Epidermal melanocyte (primary cell): ENCODE data around the gene KRTAP10-7.
"Not testable (repeated sequence)": the region's sequence is repeated elsewhere in the genome, so short reads cannot be mapped to it uniquely, and the experiment has no call there.

Source experiments
- DNase-seq: peaks from one replicate; pipeline ENCODE4 v3.0.0; 2011; ENCODE audit warnings: low spot score; ENCODE audit not compliant: insufficient read length

Gene KRTAP10-7

GRCh38 chr21:44611551-44611950 lies 11.2 kb downstream of the KRTAP10-7 start:
- no peak for DNase-seq

- no peak for DNase-seq
Observed at GRCh38 chr21:44612029-44612486, 11.7 kb downstream of the KRTAP10-7 start, which contains the start of gene KRTAP10-8. Gene KRTAP10-8 (plus strand): TSS chr21:44612079. CDS start chr21:44612101, 22 bp downstream.

DNA sequence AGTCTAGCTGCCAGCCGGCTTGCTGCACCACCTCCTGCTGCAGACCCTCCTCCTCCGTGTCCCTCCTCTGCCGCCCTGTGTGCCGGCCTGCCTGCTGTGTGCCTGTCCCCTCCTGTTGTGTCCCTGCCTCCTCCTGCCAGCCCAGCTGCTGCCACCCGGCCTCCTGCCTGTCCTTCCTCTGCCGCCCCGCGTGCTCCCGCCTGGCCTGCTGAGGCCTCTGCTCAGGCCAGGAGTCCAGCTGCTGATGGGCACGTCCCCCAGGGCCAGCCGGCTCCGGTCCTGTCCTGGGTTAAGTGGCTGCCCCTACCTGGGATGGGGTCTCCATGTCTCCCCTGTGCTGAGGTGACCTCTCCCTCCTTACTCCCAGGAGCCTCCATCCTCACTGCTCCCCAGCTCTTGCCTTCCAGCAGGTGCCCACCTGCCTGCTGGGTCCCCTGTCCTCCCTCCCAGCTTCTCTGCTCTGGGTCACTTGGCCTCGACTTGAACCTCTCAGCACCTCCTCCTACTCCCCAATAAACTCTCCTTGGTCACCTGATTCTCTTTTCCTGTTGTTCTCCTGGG lies 12.4 kb downstream of the KRTAP10-7 start:
- no peak for DNase-seq

DNA sequence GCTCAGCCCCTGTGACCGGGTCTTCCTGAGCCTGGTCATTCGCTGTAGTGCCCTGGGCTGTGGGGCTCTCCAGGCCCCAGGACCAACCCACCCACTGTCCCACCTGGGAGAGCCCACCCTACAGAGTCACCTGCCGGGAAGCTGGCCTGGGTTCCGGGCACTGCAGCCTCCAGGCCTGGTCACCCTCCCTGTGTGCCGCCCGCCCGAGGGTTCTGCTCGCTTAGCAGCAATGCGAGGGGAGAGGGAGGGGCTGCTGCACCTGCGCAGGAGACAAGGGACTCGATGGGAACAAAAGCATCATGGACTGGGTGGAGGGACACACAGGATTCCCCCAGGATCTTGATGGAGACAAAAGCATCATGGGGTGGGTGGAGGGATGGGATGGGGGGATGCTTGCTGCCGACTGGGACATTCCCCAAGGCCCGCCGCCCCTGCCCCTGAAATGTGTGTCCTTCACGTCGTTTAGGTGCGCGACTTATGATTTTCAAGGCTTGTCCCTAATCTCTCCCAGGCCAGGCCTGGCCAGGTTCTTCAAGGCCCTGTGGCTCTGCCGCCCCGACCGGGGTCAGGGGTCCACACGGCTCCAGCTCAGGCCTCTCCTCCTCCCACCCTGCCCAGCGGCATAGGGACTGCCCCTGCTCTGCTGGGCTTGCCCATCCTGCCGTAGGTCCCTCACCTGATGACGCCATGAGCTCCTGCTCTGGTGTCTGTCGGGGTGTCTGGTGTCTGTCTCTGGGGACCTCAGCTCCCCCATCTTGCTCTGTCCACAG lies 13.2 kb downstream of the KRTAP10-7 start:
- no peak for DNase-seq

DNA sequence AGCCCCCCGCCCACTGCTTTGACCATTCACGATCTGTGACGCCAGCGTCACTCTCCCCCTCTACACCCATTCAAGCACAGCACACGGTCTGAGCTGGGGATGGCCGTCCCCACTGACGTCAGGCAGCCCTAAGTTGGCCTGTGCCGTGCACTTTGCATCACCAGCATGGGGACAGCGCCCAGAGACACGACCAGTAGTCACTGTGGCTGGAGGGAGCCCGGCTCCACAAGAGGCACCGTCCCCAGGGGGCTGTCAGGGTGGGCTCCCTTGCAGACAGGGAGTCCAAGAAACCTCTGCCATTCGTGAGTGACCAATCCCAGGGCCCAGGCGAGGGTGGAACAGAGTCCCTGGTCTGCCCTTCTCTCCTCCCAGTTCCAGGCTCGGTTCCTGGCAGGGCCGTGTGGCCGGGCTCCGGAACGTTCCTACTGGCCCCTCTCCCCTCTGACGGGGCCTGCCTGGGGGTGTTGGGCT lies 13.8 kb downstream of the KRTAP10-7 start:
- no peak for DNase-seq

GRCh38 chr21:44614961-44615391 lies 14.6 kb downstream of the KRTAP10-7 start:
- DNase-seq = no peak

DNA sequence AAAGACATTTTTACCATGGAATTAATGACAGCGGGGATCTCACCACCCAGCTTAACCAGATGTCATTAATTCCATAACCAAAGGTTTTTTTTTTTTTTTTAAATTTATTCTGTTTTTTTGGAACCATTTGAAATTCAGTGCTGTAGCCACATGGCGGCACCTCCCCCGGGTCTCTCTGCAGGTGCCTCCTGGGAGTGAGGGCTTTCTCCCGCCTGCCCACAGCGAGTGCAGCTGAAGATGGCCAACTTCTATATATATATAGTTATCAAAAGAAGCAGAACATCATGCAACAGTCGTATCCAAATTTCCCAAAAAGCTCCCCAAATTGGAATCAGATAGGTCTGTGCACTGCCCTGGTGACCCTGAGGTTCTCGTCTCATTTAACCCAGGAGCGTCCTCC lies 15.1 kb downstream of the KRTAP10-7 start:
- DNase-seq = no peak

DNA sequence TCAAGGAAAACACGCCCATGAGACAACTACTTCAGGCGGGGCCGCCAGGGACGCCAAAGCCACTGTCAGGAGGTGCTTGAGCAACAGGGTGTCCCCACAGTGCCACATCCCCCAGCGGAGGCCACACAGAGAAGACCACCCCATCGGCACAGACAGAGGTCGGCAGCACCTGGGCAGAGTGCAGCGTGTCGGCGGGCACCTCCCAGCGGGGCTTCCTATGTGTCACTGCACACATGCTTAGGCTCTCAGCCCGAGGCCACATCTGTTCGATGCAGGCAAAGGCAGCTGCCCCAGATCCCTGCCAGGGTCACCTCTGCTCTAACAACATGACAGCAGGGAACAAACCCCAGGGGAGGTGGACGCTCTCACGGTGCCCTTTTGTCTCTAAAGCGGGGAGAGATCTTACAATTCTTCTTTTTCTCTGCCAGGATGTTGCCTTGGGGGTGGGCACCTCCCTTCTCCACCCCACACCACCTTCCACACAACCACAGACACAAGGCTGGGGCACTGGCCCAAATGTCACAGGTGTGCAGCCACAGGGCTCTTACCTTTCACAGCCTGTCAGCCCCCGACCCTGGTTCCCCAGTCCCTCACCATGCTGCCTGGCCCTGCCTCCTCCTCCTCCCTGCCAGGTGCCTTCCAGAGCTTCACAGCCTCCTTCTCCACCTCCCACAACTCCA lies 15.7 kb downstream of the KRTAP10-7 start:
- no peak for DNase-seq

- DNase-seq = no peak
Observed at GRCh38 chr21:44616591-44616926, 16.2 kb downstream of the KRTAP10-7 start.

GRCh38 chr21:44617071-44617501 lies 16.7 kb downstream of the KRTAP10-7 start:
- DNase-seq = no peak

GRCh38 chr21:44618504-44618903 lies 18.1 kb downstream of the KRTAP10-7 start:
- no peak for DNase-seq

DNA sequence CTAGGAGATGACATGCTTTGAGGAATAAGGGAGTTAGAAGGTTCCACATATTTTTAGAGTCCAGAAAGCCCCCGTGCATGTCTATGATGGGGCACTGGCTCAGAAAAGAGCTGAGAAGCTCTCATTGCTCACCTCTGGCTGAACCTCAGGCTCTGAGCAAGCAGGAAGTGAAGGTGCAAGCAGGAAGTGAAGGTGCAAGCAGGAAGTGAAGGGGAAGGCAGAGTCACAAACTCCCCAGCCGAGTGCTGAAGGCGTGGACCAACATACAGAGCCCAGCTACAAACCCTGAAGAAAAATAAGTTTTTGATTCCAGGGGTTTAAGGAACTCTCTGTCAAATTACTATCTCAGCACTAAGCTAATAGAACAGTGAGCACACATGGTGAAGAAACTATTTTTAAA lies 18.5 kb downstream of the KRTAP10-7 start:
- no peak for DNase-seq

DNA sequence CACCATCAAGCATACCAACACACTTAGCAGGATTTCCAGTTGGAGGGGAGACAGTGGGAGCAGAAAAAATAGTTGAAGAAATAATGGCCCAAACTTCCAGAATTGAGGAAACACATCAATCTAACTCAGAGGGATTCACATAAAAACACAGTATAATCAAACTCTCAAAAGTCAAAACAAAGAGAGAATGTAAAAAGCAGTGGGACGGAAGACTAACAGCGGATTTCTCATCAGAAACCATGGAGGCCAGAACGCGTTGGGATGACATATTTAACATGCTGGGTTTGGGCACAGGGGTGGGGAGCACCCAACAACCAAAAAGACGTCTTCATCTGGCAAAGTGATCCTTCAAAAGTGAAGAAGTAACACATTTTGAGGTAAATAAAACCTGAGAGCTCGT lies 19.5 kb downstream of the KRTAP10-7 start:
- no peak for DNase-seq

- DNase-seq = no peak
Observed at GRCh38 chr21:44623575-44623974, 23.2 kb downstream of the KRTAP10-7 start.

- DNase-seq = no peak
Observed at GRCh38 chr21:44625756-44626155, 25.4 kb downstream of the KRTAP10-7 start.

DNA sequence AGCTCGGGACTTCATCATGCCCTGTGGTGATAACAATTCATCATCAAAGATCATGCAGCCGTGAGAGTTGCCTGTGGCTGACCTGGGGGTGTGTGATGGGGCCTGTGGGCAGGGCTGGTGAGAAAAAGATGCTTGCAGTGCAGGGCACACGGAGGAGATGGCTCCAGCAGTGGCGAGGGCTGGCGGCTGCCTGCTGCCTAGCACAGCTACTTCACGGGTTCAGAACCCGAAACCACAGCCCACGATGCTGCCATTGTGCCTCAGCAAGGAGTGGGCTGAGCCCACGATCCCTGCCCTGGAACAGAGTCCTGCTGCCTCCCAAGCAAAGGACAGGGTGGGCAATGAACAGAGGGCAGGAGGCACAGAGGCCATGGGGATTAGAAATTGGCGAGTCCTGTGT lies 25.9 kb downstream of the KRTAP10-7 start:
- DNase-seq = no peak

DNA sequence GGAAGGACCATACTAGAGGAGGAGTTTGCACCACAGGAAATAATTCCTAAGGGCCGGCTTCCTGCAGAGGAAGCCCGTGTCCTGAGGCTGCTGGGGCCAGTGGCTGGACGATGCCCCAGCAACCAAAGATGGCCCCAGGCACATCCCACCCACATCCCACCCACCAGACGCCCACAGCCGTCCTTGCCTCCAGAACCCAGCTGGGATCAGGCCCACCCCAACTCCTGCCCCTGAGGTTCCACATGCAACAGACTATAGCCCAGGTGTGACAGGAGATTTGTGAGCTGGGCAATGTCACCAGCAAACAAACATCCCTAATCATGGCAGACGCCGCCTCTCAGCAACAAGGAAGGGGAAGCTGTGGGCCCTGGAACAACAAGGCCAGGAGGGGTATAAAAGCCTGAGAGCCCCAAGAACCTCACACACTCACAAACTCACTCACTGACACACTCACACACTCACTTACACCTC lies 26.3 kb downstream of the KRTAP10-7 start, which contains the start of gene KRTAP10-9:
Gene KRTAP10-9 (plus strand): TSS at position 421 of the 471 bp plus-strand sequence. CDS start 79 bp downstream, outside the sequence.
- DNase-seq = no peak

GRCh38 chr21:44627181-44627822 lies 26.9 kb downstream of the KRTAP10-7 start:
- not testable (repeated sequence) for DNase-seq

- not testable (repeated sequence) for DNase-seq
Observed at GRCh38 chr21:44627831-44628233, 27.4 kb downstream of the KRTAP10-7 start.

DNA sequence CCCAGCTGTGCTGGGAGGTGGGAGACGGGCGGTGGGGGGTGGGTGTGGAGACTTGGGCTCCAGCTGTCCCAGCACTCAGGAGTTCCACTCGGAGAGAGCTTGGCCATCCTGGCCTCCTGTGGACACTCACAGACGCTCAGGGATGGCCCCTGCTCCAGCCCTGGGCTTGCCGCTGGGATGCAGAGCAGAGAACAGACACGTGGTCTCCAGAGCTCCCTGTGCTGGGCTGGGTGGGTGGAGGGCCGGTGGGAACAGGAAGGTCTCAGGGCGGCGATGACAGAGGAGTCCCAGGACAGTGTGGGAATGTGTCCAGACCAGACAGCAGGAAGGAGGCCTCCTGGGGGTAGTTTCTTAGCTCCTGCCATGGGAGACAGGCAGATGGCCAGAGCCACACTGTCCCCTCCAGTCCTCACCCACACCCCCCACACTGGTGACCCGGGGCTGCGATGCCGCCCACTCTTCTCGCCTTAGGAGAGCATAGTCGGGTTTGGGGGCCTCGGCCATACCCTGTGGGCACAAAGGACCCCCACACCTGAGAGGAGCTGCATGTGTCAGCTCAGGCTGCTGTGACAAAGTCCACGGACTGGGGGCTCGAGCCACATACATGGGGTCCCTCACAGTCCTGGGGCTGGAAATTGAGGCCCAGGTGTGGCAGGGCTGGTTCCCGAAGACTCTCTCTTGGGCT lies 28.5 kb downstream of the KRTAP10-7 start:
- DNase-seq = no peak

GRCh38 chr21:44630440-44630839 lies 30.0 kb downstream of the KRTAP10-7 start:
- no peak for DNase-seq
